ENCODE measurements around the gene SFRP4. TPM values are rescaled to one million over a fixed set of nuclear protein-coding genes. Genes with fewer than 3 reads are reported as not detected.
A peak's percentile ranks its signal among the peaks of the same experiment; 100 is the strongest.

SFRP4 gene
- total and polyA plus RNA-seq, 2 of the 4 experiments (the other 2 are of a cell fraction), result not detected

DNA sequence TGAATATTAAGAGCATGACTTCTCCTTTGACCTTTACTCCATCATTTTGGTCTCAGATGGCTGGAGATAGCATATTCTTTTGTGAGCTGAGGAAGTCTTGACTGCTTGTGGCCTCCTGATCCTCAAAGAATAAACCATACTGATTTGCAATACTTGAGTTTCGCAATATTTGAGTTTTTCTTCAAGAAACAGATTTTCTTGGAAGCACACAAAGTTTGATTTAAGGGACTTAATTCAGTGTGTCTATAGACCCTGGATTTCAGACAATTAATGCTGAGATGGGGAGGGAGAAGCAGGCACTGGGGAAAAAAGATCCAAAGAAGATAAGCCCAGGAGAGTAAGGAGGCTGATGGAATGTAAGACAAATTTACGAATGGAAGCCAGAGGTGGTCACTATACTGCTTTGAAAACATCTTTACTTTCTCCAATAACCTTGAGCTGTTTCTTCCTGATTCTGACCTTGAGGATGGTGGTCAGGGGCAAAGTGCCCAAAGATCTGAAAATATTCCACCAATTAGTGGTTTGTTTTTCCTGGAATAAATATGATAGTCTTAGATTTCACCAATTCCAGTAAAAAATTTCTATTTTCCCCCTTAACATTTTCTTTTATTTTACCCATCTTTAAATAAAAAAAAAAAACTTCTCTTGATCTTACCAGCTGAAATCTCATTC, 11.3 kb upstream of the SFRP4 start:
- Histone ChIP-seq H3K4me3 (ENCODE audit: insufficient read depth, low read depth, low read length) (no peak overlapping the region), H2BK120ac (ENCODE audit: low read depth, low read length) (no peak overlapping the region), H4K8ac (ENCODE audit: low read depth in 2 of 2, low read length in 2 of 2) (no peak overlapping the region), H3K27me3 (ENCODE audit: control insufficient read depth, insufficient read depth, low read length) (no peaks in the 10 kb centered on the region), H3K4me2 (ENCODE audit: low read depth, low read length) (no peak overlapping the region), H2AFZ (replicated peaks; ENCODE audit: low read length, poor library complexity) (no peak overlapping the region), H2AK5ac (ENCODE audit: low read depth, low read length) (no peak overlapping the region), H3K4me1 (ENCODE audit: control insufficient read depth, insufficient read depth, low read length) (no peaks in the 10 kb centered on the region), H2AK9ac (replicated peaks; ENCODE audit: low read depth, low read length, poor library complexity) (no peak overlapping the region), H3K23ac (ENCODE audit: low read depth, low read length) (no peak overlapping the region), H3K9ac (ENCODE audit: low read depth, low read length) (no peak overlapping the region), H3K18ac (ENCODE audit: low read depth, low read length) (no peak overlapping the region), H2BK5ac (ENCODE audit: low read depth, low read length, poor library complexity, severe bottlenecking) (no peak overlapping the region), H4K20me1 (ENCODE audit: insufficient read depth, low read length) (no peaks in the 10 kb centered on the region), H3K56ac (ENCODE audit: extremely low read depth, insufficient read depth, low read length) (no peak overlapping the region), H3K14ac (replicated peaks; ENCODE audit: low read depth, low read length) (no peak overlapping the region), H4K5ac (ENCODE audit: low read depth, low read length) (no peak overlapping the region), H2BK20ac (ENCODE audit: low read depth, low read length) (no peak overlapping the region), H3K27ac (ENCODE audit: insufficient read depth, low read length) (no peak overlapping the region), H2BK15ac (ENCODE audit: low read depth, low read length) (no peak overlapping the region), H3K4ac (ENCODE audit: low read depth, low read length) (no peak overlapping the region), H3K9me3 (ENCODE audit: control insufficient read depth, insufficient read depth, low read length) (peaks cover 2% of the 10 kb centered on the region; the same call in 1 of the 2 replicates), H3K9me1 (ENCODE audit: insufficient read depth, low read length) (no peaks in the 10 kb centered on the region), H3K79me1 (ENCODE audit: low read depth in 1 of 2, low read length in 2 of 2) (no peaks in the 10 kb centered on the region), H3K36me3 (ENCODE audit: control insufficient read depth, insufficient read depth, low read length) (no peaks in the 10 kb centered on the region), H4K91ac (ENCODE audit: insufficient read depth, low read depth, low read length) (no peak overlapping the region)
- peak; percentile 52 for TF ChIP-seq CEBPB (IDR thresholded peaks at IDR 0.05; ENCODE audit: low read depth, low read length)
- TF ChIP-seq, protein P1, sequence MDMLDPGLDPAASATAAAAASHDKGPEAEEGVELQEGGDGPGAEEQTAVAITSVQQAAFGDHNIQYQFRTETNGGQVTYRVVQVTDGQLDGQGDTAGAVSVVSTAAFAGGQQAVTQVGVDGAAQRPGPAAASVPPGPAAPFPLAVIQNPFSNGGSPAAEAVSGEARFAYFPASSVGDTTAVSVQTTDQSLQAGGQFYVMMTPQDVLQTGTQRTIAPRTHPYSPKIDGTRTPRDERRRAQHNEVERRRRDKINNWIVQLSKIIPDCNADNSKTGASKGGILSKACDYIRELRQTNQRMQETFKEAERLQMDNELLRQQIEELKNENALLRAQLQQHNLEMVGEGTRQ (IDR thresholded peaks at IDR 0.05; ENCODE audit: low read depth, low read length), result no peak
- WGBS, 2 experiments (ENCODE audit: extremely low coverage in 2 of 2, insufficient read length in 1 of 2), result no CpG with 5 or more reads among the region's 2 CpGs
- POLR2A ChIA-PET (ENCODE audit: unreplicated experiment), result no interaction called here
- BruUV-seq (replicated peaks), result no TSS peak
- CTCF ChIA-PET, result no interaction called here
- DNase-seq, result no peak
- dilution Hi-C loops (cut with HindIII; ENCODE audit: low sequenced_read_pairs, unreplicated experiment), result no loop called here
- ATAC-seq (ENCODE audit: low read depth), result no peak
- intact Hi-C loops (cut with micrococcal nuclease), result no loop called here
- in situ Hi-C loops (cut with MboI; ENCODE audit: low sequenced_read_pairs), result no loop called here

All from IMR-90 (cell line).